Right lobe of liver (tissue), 4 donors: ENCODE measurements around the gene CCDC86.

Experiments used
- POLR2A ChIP-seq: fragments of 450-650 bp; IDR thresholded peaks from one replicate; pipeline ENCODE4 v1.6.1; 2017; ENCODE audit warnings: antibody characterized with exemption, mild to moderate bottlenecking
- TF ChIP-seq, protein P1 (sequence below), 4 donors: fragments of 200-600 bp in 3 of 4; fragments of 450-650 bp in 1 of 4; IDR thresholded peaks; one replicate each; pipeline versions ENCODE4 v1.5.1 to v1.8.0; 2016 to 2022; ENCODE audit warnings: antibody characterized with exemption in 4 of 4, mild to moderate bottlenecking in 2 of 4
- donor health status: DM: no; HTN: no; CAD: no.
- donor health status: DM: no; HTN: no; CAD: no.
- donor health status: DM: no; HTN: yes; CAD: no.

DNA sequence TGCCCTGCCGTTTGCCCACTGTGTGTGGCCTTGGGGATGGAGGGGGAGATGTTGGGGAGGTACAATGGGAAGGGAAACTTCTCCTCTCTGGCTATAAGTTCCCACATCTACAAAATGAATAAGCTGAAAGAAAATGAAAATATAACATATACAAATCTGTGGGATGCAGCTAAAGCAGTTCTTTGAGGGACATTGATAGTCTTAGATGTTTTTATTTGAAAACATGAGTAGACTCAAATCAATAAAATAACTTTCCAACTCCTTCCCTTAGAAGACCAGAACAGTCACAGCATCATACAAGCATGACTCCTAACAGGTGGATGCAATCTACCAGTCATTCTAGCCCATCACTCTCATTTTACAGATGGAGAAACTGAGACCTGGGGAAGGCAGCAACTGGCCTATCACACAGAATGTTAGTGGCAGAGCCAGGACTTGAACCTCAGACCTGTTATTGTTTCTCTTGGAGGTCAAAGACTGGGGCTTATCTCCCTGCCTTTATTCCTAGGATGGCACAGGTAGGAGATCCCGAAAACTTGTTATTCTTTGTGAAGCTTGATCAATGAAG, 25.2 kb upstream of the CCDC86 start:
- TF ChIP-seq, protein P1, sequence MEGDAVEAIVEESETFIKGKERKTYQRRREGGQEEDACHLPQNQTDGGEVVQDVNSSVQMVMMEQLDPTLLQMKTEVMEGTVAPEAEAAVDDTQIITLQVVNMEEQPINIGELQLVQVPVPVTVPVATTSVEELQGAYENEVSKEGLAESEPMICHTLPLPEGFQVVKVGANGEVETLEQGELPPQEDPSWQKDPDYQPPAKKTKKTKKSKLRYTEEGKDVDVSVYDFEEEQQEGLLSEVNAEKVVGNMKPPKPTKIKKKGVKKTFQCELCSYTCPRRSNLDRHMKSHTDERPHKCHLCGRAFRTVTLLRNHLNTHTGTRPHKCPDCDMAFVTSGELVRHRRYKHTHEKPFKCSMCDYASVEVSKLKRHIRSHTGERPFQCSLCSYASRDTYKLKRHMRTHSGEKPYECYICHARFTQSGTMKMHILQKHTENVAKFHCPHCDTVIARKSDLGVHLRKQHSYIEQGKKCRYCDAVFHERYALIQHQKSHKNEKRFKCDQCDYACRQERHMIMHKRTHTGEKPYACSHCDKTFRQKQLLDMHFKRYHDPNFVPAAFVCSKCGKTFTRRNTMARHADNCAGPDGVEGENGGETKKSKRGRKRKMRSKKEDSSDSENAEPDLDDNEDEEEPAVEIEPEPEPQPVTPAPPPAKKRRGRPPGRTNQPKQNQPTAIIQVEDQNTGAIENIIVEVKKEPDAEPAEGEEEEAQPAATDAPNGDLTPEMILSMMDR (IDR thresholded peaks at IDR 0.05) = no peak
- TF ChIP-seq POLR2A = no peak
